Caki2 (cell line): ENCODE results near the gene BTRC. TPM values are rescaled to one million over a fixed set of nuclear protein-coding genes. Genes with fewer than 3 reads are reported as not detected.
A peak's percentile ranks its signal among the peaks of the same experiment; 100 is the strongest.
"Not testable (repeated sequence)": the region's sequence is repeated elsewhere in the genome, so short reads cannot be mapped to it uniquely, and the experiment has no call there.

Source experiments
- DNase-seq: peaks from one replicate; pipeline ENCODE4 v3.0.0-alpha.2; 2015; ENCODE audit warnings: low read depth
- in situ Hi-C: cut with HindIII; loops from 2 replicates; pipeline ENCODE4 v1.10.0; 2016; ENCODE audit warnings: low sequenced_read_pairs, low pct_unique_long_range_greater_than_20kb, mixed read lengths
- total RNA-seq: library from RNA; depleted of rRNA; stranded (reverse); fragments of >200 nt; shearing (Covaris generic); gene quantifications from 2 replicates; pipeline ENCODE4 v1.2.3, GENCODE V29; 2014; ENCODE audit warnings: low replicate concordance

Gene BTRC
- total RNA-seq, 1 experiment from 2014 or later, result 11.3 TPM

DNA sequence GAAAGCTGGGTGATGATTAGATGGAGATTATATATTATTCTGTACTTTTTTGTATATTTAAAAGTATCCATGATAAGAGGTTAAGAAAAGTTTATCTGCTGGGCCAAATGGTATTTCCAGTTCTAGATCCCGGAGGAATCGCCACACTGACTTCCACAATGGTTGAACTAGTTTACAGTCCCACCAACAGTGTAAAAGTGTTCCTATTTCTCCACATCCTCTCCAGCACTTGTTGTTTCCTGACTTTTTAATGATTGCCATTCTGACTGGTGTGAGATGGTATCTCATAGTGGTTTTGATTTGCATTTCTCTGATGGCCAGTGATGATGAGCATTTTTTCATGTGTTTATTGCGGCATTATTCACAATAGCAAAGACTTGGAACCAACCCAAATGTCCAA lies 20.0 kb downstream of the BTRC start:
- in situ Hi-C loops, DNase-seq: not testable (repeated sequence)

DNA sequence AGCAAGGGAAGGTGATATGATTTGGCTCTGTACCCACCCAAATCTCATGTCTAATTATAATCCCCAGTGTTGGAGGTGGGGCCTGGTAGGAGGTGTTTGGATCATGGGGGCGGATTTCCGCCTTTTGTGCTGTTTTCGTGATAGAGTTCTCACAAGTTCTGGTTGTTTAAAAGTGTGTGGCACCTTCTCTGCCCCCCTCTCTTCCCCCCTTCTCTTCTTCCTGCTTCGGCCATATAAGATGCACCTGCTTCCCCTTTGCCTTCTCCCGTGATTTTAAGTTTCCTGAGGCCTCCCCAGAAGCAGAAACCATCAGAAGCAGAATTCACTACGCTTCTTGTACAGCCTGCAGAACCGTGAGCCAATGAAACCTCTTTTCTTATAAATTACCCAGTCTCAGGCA lies 21.1 kb downstream of the BTRC start:
- in situ Hi-C loops, result no loop called here
- no peak for DNase-seq

DNA sequence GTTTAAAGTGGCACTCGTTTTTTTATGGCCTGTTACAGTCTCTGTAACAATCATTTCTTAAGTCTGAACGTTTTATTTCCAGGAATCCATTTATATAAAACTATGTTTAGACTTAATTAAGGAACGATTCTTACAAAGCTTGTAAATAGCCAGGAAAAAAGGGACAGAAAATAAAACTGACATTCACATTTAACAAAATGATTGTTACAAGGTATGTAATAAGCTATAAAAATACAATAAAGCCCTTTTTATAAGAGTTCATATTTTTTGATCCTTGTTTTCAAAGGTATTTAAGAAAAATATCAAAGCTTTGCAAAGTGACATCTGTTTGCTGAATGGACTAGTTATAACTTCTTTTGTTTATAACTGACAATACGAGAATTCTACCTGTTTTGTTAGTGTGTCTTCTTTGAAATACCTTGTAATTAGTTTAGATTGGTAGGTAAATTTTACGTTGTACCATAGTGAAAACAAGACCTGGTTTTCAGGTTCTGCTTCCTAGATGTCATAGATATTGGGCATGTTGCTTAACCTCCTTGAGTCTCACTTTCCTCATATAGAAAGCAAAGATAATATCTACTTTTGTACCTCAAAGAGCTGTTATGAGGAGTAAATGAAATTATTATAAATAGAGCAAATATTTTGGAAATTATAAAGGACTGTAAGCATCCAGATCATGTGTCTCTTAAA lies 25.8 kb downstream of the BTRC start:
- in situ Hi-C loops, result no loop called here
- DNase-seq, result no peak

DNA sequence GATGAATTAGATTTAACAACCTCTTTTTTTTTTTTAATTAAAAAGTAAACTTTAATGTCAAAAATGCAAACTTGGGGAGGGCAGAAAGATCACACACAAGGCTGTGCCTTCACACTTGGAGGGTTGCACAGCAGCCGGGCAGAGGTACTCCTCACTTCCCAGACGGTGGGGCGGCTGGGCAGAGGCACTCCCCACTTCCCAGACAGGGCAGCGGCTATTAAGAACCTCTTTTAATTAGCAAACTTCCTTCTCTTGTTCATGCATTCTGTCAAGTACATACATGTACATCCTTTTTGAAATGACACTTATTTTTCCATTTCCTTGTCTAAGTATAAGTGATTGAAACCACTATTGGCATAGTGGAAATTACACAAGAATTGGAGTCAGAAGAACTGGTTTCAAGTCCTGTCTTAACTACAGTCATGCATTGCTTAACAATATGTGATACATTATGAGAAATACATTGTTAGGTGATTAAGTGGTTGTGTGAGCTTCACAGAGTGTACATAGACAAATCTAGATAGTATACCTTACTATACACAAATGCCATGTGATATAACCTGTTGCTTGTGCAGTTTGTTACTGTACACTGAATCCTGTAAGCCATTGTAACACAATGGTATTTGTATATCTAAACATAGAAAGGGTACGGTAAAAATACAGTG lies 26.5 kb downstream of the BTRC start:
- in situ Hi-C loops, result no loop called here
- no peak for DNase-seq

DNA sequence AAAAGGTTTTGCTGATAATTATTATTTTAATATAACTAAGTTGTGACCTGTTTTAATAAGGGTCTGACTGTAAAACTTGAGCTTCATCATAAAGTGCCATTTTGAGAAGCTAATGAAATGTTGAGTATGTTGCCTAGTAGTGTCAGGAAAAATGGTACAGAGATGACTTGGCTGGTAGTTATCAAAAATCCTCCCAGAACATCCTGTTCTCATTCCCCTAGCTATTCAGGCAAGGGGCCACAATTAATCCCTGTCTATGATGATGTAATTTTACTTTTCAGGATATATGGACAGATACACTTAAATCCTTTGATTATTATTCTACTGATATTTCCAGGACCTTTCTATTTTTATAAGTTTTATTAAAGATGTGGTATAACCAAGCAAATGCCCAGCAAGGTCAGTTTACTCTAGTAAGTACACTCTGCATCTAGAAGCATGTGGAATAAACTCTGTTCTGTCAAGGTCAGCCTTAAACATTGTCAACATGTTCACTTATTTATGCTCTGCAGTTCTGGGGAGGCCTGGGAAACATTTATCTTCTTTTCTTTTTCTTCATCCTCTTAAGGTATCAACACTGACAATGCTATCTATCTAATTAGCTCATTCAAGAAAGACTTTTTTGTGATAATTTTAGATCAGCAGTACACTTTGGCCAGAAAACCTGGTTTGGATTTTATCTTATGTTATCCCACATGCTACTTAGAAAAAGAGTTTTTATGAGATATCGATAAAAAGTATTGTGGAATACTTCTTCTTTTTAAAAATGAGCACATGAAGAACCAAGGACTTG lies 32.1 kb downstream of the BTRC start:
- DNase-seq, result no peak
- in situ Hi-C loops, result no loop called here

DNA sequence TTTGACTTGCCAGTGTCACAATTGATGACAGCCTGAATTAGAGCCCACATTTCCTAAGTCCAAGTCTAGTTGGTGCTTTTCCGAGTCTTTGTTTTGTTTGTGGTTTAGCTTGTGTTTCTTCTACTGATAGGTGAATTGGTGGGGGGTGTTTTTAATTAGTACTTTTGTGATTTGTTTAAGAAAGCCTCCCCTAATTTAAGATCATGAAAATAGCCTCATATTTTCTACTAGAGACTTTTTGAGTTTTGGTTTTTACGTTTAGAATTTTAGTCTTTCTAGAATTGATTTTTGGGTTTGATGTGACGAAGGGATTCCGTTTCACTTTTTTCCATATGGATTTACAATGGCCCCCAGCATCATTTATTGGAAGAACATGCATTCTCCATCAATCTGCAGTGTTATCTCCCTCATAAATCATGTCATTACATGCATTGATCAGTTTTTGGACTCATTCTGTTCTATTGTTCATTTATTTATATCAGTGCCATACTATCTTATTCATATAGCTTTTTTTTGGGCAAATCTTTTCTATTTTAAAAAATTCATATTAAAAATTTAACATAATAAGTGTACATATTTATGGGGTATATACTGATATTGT lies 32.8 kb downstream of the BTRC start:
- in situ Hi-C loops, result no loop called here
- DNase-seq, result no peak

DNA sequence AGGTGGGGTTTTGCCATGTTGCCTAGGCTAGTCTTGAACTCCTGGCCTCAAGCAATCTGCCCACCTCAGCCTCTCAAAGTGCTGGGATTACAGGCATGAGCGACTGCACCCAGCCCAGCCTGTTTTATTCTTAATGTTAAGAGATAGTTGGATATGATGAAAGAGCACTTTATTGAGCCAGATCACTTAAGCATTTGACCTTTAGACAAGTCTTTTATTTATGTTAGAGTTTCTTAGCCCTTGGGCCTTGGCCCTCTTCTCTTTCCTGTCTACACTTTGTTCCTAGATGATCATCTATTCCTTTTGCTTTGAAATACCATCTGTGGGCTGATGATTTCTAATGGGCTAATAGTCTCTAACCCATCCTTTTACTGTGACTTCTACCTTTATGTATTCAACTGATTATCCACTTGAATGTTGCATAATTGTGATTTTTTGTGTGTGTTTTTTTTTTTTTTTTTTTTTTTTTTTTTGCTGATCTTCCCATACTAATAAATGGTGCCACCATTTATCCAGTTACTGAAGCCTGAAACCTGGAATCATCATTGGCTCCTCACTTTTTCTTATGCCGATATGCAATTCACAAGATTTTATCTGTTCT lies 34.8 kb downstream of the BTRC start:
- DNase-seq, result no peak
- in situ Hi-C loops, result no loop called here

DNA sequence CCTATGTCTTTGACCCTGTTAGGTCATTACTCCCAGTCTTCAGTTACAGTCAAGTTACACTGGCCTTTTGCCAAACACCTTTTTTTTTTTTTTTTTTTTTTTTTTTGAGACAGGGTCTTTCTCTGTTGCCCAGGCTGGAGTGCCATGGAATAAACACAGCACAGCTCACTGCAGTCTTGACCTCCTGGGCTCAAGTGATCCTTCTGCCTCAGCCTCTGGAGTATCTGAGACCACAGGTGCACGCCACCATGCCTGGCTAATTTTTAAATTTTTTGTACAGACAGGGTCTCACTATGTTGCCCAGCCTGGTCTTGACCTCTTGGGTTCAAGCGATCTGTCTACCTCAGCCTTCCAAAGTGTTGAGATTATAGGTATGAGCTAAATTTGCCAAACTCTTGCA lies 35.6 kb downstream of the BTRC start:
- DNase-seq, in situ Hi-C loops: not testable (repeated sequence)

DNA sequence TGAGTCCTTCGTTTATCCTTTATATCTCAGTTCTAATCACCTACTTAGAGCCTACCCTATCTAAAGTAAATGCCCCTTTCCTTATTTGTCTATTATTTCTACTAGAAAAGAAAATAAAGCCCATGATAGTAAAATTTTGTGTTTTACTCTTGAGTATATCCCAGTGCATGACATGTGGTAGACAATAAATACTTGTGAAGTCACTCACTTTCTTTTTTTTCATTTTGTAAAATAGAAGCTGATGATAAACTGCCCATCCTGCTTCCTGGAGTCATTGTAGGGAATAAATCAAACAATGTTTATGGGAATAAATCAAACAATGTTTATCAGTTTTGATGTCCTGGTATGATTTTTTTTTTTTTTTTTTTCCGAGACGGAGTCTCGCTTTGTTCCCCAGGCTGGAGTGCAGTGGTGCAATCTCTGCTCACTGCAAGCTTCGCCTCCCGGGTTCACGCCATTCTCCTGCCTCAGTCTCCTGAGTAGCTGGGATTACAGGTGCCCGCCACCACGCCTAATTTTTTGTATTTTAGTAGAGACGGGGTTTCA lies 36.1 kb downstream of the BTRC start:
- DNase-seq, result no peak

DNA sequence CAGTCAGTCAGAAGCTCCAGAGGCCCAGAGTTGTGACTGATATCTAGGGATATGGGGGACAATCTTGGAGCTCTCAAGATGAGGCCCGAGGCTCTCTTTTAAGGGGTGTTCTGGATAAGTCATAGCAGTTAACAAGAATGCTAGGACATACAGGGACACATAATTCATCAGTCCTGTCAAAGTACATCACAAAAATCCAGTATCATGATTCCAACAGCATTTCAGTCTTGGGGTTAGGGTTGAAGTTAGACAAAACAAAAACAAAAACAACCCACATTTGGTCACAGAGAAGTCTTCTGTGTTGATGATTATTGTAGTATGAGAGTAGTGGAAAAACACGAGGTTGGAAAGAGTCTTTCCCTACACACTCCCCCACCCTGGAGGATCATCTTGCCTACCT lies 39.4 kb downstream of the BTRC start:
- in situ Hi-C loops, result no loop called here
- no peak for DNase-seq

More for the DNA sequence above, 36.1 kb downstream of the BTRC start:
- in situ Hi-C loops, result no loop called here

DNA sequence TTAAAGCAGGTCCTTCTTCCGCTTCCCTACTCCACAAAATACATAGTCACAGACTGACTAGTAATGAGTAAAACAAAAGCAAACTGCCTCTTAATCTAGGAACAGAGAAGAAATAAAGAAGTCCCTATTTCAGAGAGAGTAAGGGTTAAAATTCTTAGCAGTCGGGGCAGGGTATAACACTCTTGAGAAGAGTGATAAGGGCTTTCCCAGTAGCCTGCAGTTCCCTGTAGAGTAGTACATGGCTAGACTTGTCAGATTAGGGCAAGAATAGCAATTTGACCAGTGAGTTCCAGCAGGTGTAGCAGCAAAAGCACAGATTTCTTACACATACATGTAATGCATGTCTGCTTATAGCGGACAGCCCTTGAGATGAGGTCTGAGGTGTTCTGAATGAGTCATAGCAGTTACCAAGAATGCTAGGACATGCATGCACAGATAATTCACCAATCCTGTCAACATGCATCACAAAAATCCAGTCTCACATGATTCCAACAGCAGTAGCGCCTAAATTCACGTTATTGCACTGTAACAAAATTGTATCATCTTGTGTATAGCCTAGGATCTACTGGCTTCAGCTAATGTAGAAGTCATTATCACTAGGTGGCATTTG lies 40.7 kb downstream of the BTRC start:
- in situ Hi-C loops, result no loop called here
- no peak for DNase-seq

DNA sequence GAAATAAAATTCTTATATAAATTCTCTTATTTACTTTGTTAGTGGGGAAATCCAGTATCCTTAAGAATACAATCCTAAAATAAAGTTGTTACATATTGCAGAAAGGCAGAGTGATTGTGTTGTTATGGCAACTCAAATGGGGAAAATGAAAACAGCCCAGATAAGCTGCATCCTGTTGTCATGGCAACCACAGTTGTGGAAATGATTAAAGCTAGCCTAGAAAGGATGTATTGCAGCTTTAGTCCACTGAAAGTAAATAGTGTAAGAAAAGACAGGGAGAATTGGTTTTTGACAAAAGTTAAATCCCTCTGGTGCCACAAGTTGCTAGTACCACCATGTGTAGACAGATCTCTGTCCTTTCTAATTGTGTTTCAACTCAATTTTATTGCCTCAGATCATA lies 43.2 kb downstream of the BTRC start:
- DNase-seq, result peak; percentile 22

DNA sequence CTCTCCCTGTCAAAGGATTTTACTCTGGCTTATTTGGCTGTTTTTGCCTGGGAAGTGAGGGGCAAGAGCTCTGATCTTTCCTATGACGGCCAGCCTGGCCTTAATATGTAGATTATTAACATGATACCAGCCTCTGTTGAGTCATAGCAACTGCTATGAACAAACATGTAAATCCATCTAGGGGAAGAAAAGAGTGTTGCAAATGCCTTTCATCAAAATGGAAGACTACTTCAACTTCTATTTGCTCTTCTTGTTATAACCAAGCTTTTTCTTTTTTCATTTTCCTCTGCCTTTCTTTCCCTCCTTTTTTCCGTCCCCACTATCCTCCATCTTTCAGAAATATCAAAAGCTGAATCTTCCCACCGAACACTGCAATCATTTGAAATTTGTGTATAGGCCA lies 46.6 kb downstream of the BTRC start:
- in situ Hi-C loops, result no loop called here
- DNase-seq, result peak; percentile 24

More for the DNA sequence above, 43.2 kb downstream of the BTRC start:
- in situ Hi-C loops, result no loop called here

DNA sequence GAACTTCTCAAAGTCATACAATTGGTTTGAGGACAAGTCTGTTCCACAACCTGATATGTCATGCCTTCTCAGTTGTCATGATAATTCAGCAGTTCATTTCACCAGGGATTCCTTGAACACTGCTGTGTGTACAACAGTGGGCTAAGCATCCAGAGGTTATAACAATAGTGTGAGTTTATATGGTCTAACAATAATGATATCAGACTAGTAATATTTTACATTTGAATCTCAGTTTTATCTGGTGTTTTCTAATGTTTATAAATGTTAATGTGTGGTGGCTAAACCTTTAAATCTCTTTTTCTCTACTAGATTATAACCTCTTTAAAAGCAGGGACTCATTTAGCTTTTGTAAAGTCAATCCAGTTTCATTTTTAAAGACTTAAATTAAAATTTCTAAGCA lies 48.7 kb downstream of the BTRC start:
- DNase-seq, result no peak
- in situ Hi-C loops, result no loop called here

DNA sequence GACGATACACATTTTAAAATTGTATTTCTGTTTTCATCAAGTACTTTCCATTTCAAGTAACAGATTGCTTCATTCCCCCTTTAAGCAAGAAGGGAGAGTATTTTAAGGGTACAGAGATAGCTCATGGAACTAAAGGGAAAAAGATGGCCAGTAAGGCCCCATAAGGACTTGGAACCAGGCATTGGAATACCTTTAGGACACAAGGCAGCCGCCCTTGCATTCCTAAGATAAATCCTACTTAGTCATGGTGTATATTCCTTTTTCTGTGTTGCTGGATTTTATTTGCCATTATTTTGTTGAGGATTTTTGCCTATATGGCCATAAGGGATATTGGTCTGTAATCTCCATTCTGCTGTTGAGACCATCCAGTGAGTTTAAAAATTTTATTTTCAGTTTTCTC lies 49.2 kb downstream of the BTRC start:
- DNase-seq, result no peak
- in situ Hi-C loops, result no loop called here

DNA sequence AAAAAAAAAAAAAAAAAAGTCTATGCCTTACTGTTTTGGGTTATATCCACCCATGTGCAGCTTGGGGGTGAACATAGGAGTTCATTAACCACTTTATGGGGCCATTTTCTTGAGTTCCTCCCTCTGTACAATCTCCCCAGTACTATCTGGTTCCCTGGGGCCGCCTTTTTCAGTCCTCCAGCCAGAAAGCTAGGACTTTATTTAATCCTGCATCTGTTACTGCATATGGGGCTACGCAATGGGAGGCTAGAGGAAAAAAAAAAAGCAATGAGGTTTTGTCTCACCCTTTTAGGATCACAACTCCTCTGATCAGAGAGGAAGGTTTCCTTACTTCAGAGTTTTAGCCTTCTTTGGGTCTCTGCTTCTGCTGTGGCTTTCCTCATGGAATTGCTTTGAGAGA lies 51.0 kb downstream of the BTRC start:
- in situ Hi-C loops, result no loop called here
- DNase-seq, result no peak

DNA sequence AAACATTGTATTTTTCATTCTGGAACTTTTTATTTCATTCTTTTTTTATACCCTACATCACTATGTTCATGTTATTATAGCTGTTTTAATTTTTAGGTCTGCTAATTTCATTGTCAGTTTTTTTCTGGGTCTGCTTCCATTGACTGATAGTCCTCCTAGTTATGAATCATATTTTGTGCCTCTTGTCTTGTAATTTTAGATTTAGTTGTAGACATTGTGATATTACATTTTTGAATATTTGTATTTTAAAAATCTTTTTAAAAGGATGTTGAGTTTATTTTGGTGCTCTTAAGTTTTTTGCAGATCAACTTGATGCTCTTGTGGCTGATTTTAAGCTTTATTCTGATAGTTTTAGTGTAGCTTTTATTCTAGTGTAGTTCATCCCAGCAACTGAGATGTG lies 57.6 kb downstream of the BTRC start:
- no peak for DNase-seq
- in situ Hi-C loops, result no loop called here

DNA sequence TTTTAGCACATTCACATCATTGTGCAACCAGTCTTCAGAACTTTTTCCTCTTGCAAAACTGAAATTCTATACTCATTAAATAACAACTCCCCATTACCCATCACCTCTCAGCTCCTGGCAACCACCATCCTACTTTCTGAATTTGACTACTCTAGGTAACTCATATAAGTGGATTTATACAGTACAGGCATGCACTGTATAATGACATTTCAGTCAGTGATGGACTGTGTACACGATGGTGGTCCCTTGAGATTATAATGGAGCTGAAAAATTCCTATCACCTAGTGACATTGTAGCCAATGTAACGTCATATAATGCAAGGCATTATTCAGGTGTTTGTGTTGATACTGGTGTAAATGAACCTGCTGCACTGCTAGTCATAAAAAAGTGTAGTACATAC lies 60.1 kb downstream of the BTRC start:
- DNase-seq, result no peak
- in situ Hi-C loops, result no loop called here
